ENCODE measurements around the gene RFX2.

- no peak for TF ChIP-seq CTCF (IDR thresholded peaks at IDR 0.05; ENCODE audit: insufficient read depth, low read depth, low read length)
- TF ChIP-seq EZH2 (IDR thresholded peaks at IDR 0.05; ENCODE audit: insufficient read depth, low read length) = no peak
Measured at GRCh38 chr19:5993201-5993600, 117.1 kb downstream of the RFX2 start.
